AG04449 (cell line): ENCODE data around the gene SWI5.

Experiments used
- CTCF ChIA-PET: fragments of 350-600 bp; formaldehyde crosslinking; extraction: SDS; loops from one replicate; lab custom pipeline; 2021; ENCODE audit warnings: antibody characterized with exemption; lab: Yijun Ruan, JAX
- POLR2A ChIA-PET: fragments of 400-600, 350-600 bp; formaldehyde crosslinking; extraction: SDS; loops from one replicate; lab custom pipeline; 2020; ENCODE audit warnings: antibody characterized with exemption, inconsistent platforms; lab: Yijun Ruan, JAX
- DNase-seq: peaks from one replicate; pipeline ENCODE4 v3.0.0-alpha.2; 2010; ENCODE audit warnings: low read depth, low spot score
- H3K4me3 ChIP-seq: 2 replicates; pipeline ENCODE4 v1.5.1; 2011; ENCODE audit warnings: low read depth, mild to moderate bottlenecking, control low read depth, low read length
- TF ChIP-seq, protein P1 (sequence below): IDR thresholded peaks from one replicate; pipeline ENCODE4 v1.5.1; 2011; ENCODE audit warnings: mild to moderate bottlenecking, moderate library complexity, low read length, control low read depth, inconsistent platforms; ENCODE audit not compliant: insufficient read depth; ENCODE audit errors: missing control alignments

Gene SWI5

GRCh38 chr9:128280084-128280622 lies 4.1 kb downstream of the SWI5 start:
- no peak for DNase-seq
- ChIA-PET POLR2A (no interaction called here), CTCF (interaction anchor here (0.9 to 4.4 kb wide), 2 partner anchors 12 to 16 kb away, joined by 3 to 33 read pairs; no protein-coding TSS in a partner anchor)
- TF ChIP-seq, protein P1, sequence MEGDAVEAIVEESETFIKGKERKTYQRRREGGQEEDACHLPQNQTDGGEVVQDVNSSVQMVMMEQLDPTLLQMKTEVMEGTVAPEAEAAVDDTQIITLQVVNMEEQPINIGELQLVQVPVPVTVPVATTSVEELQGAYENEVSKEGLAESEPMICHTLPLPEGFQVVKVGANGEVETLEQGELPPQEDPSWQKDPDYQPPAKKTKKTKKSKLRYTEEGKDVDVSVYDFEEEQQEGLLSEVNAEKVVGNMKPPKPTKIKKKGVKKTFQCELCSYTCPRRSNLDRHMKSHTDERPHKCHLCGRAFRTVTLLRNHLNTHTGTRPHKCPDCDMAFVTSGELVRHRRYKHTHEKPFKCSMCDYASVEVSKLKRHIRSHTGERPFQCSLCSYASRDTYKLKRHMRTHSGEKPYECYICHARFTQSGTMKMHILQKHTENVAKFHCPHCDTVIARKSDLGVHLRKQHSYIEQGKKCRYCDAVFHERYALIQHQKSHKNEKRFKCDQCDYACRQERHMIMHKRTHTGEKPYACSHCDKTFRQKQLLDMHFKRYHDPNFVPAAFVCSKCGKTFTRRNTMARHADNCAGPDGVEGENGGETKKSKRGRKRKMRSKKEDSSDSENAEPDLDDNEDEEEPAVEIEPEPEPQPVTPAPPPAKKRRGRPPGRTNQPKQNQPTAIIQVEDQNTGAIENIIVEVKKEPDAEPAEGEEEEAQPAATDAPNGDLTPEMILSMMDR = no peak
- no peak overlapping the region for H3K4me3 ChIP-seq

DNA sequence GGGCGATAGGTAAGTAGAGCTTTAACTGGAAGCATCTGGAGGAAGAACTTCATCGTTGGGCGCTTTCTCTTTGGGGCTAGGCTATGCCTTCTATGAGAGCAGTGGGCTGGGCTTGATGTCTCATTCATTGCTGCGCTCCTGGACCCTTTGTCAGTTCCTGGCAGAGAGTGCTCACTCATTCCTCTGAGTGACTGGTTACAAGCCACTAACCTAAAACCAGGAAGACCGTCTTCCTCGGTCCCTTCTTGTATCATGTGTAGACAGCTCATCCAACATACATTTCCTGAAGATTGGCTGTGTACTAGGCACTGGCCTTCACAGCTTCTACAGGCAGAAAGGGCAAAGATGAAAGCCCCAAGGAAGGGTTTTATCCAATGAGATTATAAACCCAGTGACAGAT lies 6.4 kb downstream of the SWI5 start:
- DNase-seq = no peak
- TF ChIP-seq, protein P1 = no peak
- ChIA-PET POLR2A (interaction anchor here (0.6 to 1.2 kb wide), 2 partner anchors 10 to 26 kb away, joined by 4 read pairs; no protein-coding TSS in a partner anchor), CTCF (interaction anchor here (1.0 to 4.4 kb wide), 3 partner anchors 10 to 56 kb away, joined by 3 to 33 read pairs (median 4); no protein-coding TSS in a partner anchor)
- no peak overlapping the region for H3K4me3 ChIP-seq

DNA sequence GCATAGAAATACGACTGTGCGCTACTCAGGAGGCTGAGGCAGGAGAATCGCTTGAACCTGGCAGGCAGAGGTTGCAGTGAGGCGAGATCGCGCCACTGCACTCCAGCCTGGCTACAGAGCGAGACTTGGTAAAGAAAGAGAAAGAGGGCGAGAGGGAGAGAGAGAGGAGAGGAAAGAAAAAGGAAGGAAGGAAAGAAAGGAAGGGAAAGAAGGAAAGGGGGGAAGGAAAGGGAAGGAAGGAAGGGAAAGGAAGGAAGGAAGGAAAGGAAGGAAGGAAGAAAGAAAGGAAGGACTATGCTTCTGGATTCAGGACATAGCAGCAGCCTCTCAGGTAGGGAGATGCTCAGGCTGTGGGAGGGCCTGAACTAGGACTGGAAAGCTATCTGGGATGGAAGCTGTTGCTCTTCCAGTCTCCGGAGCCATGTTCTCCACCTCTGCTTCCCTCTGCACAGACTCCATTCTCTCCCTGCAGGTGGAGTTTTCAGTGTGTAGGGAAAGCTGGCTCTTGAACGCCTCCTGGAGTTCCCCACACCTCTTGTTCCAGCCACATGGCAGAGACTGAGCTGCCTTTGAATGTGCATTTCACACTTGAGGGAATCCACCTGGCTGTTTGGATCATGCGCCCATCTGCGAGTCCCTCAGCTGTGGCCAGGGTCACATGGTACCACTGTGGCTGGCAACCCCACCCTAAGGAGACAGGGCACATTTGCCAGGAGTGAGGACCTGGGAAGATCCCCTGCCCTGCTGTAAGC lies 9.1 kb downstream of the SWI5 start:
- CTCF ChIA-PET = interaction anchor here (1.2 to 4.8 kb wide), 2 partner anchors 12 to 58 kb away, joined by 3 to 56 read pairs; no protein-coding TSS in a partner anchor
- no peak for DNase-seq
- TF ChIP-seq, protein P1 = no peak
- no peak overlapping the region for H3K4me3 ChIP-seq
- POLR2A ChIA-PET = no interaction called here

- TF ChIP-seq, protein P1 = no peak
- DNase-seq = no peak
- ChIA-PET POLR2A (no interaction called here), CTCF (interaction anchor here (1.6 to 4.8 kb wide), 3 partner anchors 11 to 134 kb away, joined by 4 to 56 read pairs (median 4); partner anchors contain the start of genes CERCAM and DNM1)
- no peak overlapping the region for H3K4me3 ChIP-seq
These were observed 10.4 kb downstream of the SWI5 start for GRCh38 chr9:128286440-128286839.

DNA sequence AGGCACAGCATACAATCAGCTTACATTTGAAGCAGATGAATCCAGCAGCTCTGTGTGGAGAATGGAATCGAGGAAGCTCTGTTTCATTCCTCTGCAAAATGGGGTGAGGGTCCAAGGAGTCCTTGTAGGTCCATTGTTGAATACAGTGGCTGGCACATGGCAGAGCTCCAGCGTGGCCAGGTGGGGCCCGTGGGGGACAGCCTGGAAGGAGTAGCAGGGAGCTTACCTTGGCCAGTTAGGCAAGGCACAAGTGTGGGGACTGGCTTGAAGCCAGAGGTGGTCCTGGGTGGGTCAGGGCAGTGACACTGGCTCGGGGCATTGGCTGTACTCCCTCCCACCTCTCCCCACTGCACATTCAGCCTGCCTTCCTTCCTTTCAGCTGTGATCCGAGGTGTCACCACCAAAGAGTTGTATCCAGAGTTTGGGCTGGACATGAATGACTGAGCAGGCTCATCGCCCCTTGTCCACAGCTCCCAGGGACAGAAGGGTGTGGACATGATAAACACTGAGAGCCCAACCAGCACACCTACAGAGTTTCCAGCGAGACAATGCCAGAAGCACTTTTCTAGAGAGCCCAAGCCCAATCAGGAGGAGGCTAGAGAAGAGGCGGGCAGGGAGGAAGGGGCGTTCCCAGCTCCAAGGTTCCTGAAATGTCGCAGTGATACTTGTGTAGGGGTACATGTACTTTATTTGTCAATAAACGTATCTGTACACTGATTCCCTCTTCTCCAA lies 12.4 kb downstream of the SWI5 start:
- CTCF ChIA-PET = interaction anchor here (0.7 to 4.8 kb wide), 4 partner anchors 9 to 123 kb away, joined by 3 to 56 read pairs (median 4); no protein-coding TSS in a partner anchor
- POLR2A ChIA-PET = interaction anchor here (1.4 kb wide), 1 partner anchor 13 kb away, joined by 3 read pairs; the partner anchor contains the start of genes GOLGA2 and SWI5
- no peak overlapping the region for H3K4me3 ChIP-seq
- DNase-seq = no peak
- TF ChIP-seq, protein P1 = no peak
